MM.1S (cell line): ENCODE data around the gene ZNF335.

ENCODE experiments used
- DNase-seq: peaks from one replicate; pipeline ENCODE4 v3.0.0-alpha.2; 2015
- H2AFZ ChIP-seq: fragments of 300-600 bp; sonication (generic); 2 replicates; pipeline ENCODE4 v1.6.0; 2016; ENCODE audit warnings: antibody characterized with exemption, low read length
- H3F3A ChIP-seq: fragments of 300-600 bp; sonication (generic); 2 replicates; pipeline ENCODE4 v1.6.1; 2016; ENCODE audit warnings: mild to moderate bottlenecking, antibody characterized with exemption, low read length, moderate library complexity, mixed read lengths; ENCODE audit not compliant: insufficient read depth
- H3K27ac ChIP-seq: fragments of 300-600 bp; sonication (generic); 2 replicates; pipeline ENCODE4 v1.5.1; 2016; ENCODE audit warnings: mild to moderate bottlenecking, low read length
- H3K27me3 ChIP-seq: fragments of 300-600 bp; sonication (generic); replicated peaks from 2 replicates; pipeline ENCODE4 v1.6.0; 2016; ENCODE audit warnings: low read length; ENCODE audit not compliant: insufficient read depth
- H3K36me3 ChIP-seq: fragments of 300-600 bp; sonication (generic); replicated peaks from 2 replicates; pipeline ENCODE4 v1.6.1; 2016; ENCODE audit warnings: mild to moderate bottlenecking, low read length, mixed read lengths; ENCODE audit not compliant: insufficient read depth
- H3K4me1 ChIP-seq: fragments of 300-600 bp; sonication (generic); 2 replicates; pipeline ENCODE4 v1.6.1; 2016; ENCODE audit warnings: low read length, mixed read lengths
- H3K4me2 ChIP-seq: fragments of 300-600 bp; sonication (generic); 2 replicates; pipeline ENCODE4 v1.6.0; 2016; ENCODE audit warnings: low read depth, low read length
- H3K4me3 ChIP-seq: fragments of 300-600 bp; sonication (generic); 2 replicates; pipeline ENCODE4 v1.5.1; 2016; ENCODE audit warnings: low read length, mixed read lengths
- H3K79me2 ChIP-seq: fragments of 300-600 bp; sonication (generic); 2 replicates; pipeline ENCODE4 v1.6.1; 2016; ENCODE audit warnings: mixed run types, low read length, mixed read lengths
- H3K9ac ChIP-seq: fragments of 300-600 bp; sonication (generic); 2 replicates; pipeline ENCODE4 v1.6.1; 2016; ENCODE audit warnings: low read length, mixed read lengths
- H3K9me2 ChIP-seq: fragments of 300-600 bp; sonication (generic); replicated peaks from 2 replicates; pipeline ENCODE4 v1.6.1; 2016; ENCODE audit warnings: mild to moderate bottlenecking, low read length, mixed read lengths; ENCODE audit not compliant: insufficient read depth
- H3K9me3 ChIP-seq: fragments of 300-600 bp; sonication (generic); replicated peaks from 2 replicates; pipeline ENCODE4 v1.6.1; 2016; ENCODE audit warnings: mild to moderate bottlenecking, low read length, mixed read lengths; ENCODE audit not compliant: insufficient read depth
- H4K20me1 ChIP-seq: fragments of 300-600 bp; sonication (generic); 2 replicates; pipeline ENCODE4 v1.6.1; 2016; ENCODE audit warnings: mild to moderate bottlenecking, low read length, moderate library complexity, mixed read lengths; ENCODE audit not compliant: insufficient read depth
- EZH2 ChIP-seq: fragments of 300-600 bp; sonication (generic); optimal IDR thresholded peaks from 2 replicates; pipeline ENCODE3; 2017; ENCODE audit warnings: low read depth, mild to moderate bottlenecking, antibody characterized with exemption, low read length, mixed read lengths
- EZH2phosphoT487 ChIP-seq: fragments of 300-600 bp; sonication (generic); IDR thresholded peaks from 2 replicates; pipeline ENCODE4 v1.6.1; 2018; ENCODE audit warnings: antibody characterized with exemption, low read length
- TF ChIP-seq, protein P1 (sequence below): fragments of 300-600 bp; sonication (generic); IDR thresholded peaks from 2 replicates; pipeline ENCODE4 v1.5.1; 2016; ENCODE audit warnings: antibody characterized with exemption, low read length, mixed read lengths

The ZNF335 gene

DNA sequence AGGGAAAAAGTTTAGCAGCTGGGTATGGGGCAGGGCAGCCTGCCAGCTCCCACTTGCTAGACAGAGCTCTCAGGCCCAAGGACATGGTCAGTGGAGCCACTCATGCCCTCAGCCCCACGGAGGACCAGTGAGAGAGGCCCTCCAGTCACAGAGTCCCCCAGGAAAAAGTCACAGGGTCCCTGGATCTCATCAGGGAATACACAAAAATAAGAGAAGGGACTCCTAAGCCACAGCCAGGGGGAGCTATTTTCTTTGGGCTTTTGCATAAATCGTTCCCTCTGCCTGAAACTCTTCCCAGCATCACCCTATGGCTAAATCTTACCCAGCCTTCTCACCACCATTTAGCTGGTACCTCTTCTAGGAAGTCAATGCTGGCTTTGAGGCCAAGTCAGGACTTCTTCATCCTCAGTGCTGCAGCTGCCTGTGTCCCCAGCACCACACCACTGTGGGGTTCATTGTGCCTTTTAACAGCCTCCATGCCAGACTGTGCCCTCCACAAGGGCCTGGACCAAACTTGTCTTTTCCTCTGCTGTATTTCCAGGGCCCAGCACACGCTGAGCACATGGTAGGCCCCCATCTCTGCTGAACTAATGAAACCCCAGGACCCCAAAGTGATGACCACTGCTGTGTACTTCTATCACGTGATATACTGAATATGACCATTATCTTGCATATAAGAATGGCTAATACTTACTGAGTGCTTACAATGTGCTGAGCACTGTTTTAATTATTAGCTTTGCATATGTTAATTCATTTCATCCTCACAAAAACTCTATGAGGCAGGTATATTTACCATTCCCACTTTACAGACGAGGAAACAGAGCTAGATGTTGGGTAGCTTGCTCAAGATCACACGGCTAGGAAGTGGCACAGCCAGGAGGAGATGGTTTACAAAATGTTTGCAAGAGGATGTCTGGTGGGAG is 2.0 kb downstream of the ZNF335 start:
- Histone ChIP-seq H3K4me3 (peak overlapping the region; percentile 94), H3K4me2 (peak overlapping the region; percentile 58), H3K9ac (peak overlapping the region; percentile 95; the same call in 1 of the 2 replicates), H3K27me3 (no peaks in the 10 kb centered on the region), H3K36me3 (no peaks in the 10 kb centered on the region; the same call in none of the 2 replicates), H3K4me1 (peaks cover 17% of the 10 kb centered on the region), H3F3A (peaks cover 9% of the 10 kb centered on the region; the same call in 1 of the 2 replicates), H3K9me2 (no peaks in the 10 kb centered on the region), H3K27ac (peak overlapping the region; percentile 0; the same call in 1 of the 2 replicates), H3K79me2 (peaks cover 38% of the 10 kb centered on the region), H4K20me1 (no peaks in the 10 kb centered on the region), H3K9me3 (no peaks in the 10 kb centered on the region), H2AFZ (no peak overlapping the region; the same call in 1 of the 2 replicates)
- TF ChIP-seq, protein P1, sequence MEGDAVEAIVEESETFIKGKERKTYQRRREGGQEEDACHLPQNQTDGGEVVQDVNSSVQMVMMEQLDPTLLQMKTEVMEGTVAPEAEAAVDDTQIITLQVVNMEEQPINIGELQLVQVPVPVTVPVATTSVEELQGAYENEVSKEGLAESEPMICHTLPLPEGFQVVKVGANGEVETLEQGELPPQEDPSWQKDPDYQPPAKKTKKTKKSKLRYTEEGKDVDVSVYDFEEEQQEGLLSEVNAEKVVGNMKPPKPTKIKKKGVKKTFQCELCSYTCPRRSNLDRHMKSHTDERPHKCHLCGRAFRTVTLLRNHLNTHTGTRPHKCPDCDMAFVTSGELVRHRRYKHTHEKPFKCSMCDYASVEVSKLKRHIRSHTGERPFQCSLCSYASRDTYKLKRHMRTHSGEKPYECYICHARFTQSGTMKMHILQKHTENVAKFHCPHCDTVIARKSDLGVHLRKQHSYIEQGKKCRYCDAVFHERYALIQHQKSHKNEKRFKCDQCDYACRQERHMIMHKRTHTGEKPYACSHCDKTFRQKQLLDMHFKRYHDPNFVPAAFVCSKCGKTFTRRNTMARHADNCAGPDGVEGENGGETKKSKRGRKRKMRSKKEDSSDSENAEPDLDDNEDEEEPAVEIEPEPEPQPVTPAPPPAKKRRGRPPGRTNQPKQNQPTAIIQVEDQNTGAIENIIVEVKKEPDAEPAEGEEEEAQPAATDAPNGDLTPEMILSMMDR = peak; percentile 72
- TF ChIP-seq EZH2 = no peak
- no peak for TF ChIP-seq EZH2phosphoT487
- peak; percentile 43 for DNase-seq

DNA sequence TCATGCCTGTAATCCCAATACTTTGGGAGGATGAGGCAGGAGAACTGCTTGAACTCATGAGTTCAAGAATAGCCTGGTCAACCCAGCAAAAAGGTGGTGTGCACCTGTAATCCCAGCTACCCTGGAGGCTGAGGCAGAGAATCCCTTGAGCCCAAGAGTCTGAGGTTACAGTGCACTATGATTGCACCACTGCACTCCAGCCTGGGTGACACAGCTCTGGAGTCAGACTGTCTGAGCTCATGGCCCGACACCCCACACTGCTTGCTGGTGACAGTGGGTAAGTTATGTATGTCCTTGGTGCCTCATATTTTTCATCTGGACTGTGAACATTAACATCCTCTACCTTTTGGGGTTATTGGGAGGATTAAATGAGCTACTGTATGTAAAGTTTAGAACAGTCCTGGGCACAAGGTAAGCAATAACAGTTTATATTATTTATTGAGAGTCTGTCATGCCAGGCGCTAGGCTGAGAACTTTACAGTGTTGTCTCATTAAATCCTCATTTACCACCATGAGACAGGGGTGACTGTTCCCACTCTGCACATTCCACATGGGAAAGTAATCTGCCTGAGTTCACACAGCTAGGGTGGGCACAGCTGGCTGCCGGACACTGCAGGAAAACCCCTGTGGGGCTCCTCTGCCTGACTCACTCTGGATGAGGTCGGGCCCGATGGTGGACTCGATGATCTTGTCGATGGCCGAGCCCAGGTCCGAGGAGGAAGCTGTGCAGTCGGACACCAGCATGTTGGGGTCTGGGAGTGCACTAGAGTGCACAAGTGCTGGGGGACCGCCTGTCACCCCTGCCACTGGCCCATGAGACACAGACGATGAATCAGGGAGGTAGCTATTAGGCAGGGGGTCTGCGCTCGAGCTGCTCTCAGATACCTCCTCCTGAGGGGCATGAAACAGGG is 2.9 kb downstream of the ZNF335 start:
- Histone ChIP-seq H3K79me2 (peaks cover 38% of the 10 kb centered on the region), H3K4me2 (peak overlapping the region; percentile 58; the same call in 1 of the 2 replicates), H2AFZ (no peak overlapping the region), H3K9me3 (no peaks in the 10 kb centered on the region), H3K4me3 (no peak overlapping the region), H3F3A (peaks cover 9% of the 10 kb centered on the region; the same call in 1 of the 2 replicates), H3K36me3 (peaks cover 3% of the 10 kb centered on the region), H3K27ac (no peak overlapping the region), H3K9me2 (no peaks in the 10 kb centered on the region), H3K9ac (no peak overlapping the region), H3K4me1 (peaks cover 17% of the 10 kb centered on the region), H4K20me1 (no peaks in the 10 kb centered on the region), H3K27me3 (no peaks in the 10 kb centered on the region)
- DNase-seq = no peak
- TF ChIP-seq EZH2phosphoT487 = no peak
- no peak for TF ChIP-seq EZH2
- TF ChIP-seq, protein P1 = no peak

DNA sequence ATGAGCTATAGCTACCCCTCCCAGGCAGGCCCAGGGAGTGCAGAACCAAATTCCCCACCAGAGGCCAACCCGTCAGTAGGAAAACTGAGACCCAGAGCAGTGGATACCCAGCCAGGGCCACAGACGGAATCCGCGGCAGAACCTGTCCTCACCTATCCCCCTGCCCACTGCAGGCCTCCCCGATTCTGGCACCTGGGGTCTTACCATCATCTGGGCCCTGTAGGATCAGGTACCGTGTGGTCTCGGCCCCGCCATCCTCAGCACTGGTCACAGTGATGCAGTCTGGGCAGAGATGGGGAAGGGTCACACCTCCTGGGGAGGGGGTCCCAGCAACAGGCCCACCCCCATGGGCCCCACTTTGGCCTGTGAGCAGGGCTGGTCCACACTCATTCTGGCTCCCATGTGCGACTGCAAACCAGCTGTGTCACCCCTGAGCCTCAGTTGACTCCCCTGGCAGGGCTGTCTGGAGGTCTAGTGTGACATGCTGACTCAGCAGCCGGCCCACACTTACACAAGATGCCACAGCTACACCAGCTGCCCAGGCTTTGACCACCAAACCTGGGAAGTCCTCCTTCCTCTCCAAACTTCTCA is 3.8 kb downstream of the ZNF335 start:
- H3K9ac ChIP-seq = no peak overlapping the region
- no peaks in the 10 kb centered on the region for H3K27me3 ChIP-seq
- peaks cover 17% of the 10 kb centered on the region for H3K4me1 ChIP-seq
- no peak overlapping the region for H2AFZ ChIP-seq
- H3K36me3 ChIP-seq = peaks cover 3% of the 10 kb centered on the region
- peaks cover 9% of the 10 kb centered on the region; the same call in 1 of the 2 replicates for H3F3A ChIP-seq
- DNase-seq = no peak
- no peaks in the 10 kb centered on the region for H3K9me2 ChIP-seq
- peaks cover 38% of the 10 kb centered on the region for H3K79me2 ChIP-seq
- H3K27ac ChIP-seq = no peak overlapping the region
- no peak overlapping the region for H3K4me2 ChIP-seq
- no peaks in the 10 kb centered on the region for H3K9me3 ChIP-seq
- no peak overlapping the region for H3K4me3 ChIP-seq
- no peaks in the 10 kb centered on the region for H4K20me1 ChIP-seq
- TF ChIP-seq, protein P1 = no peak
- TF ChIP-seq EZH2 = no peak
- no peak for TF ChIP-seq EZH2phosphoT487
